RWPE1 (cell line): ENCODE data around the gene KIN.
A peak's percentile ranks its signal among the peaks of the same experiment; 100 is the strongest.

Experiments
- CTCF ChIA-PET: fragments of 350-600 bp; sonication (Branson Sonifier 250); formaldehyde crosslinking; extraction: SDS; loops from one replicate; lab custom pipeline; 2021; lab: Yijun Ruan, JAX
- POLR2A ChIA-PET: fragments of 400-600 bp; formaldehyde crosslinking; extraction: SDS; loops from one replicate; lab custom pipeline; 2020; ENCODE audit warnings: antibody characterized with exemption; ENCODE audit not compliant: low non-redundant PET; lab: Yijun Ruan, JAX
- DNase-seq: peaks from one replicate; pipeline ENCODE4 v3.0.0; 2012; ENCODE audit warnings: low spot score
- H3K27ac ChIP-seq: fragments of 450-650 bp; 2 replicates; pipeline ENCODE4 v1.5.1; 2017
- TF ChIP-seq, protein P1 (sequence below): fragments of 450-650 bp; conservative IDR thresholded peaks from 2 replicates; pipeline ENCODE4 v1.5.1; 2017; ENCODE audit warnings: low read depth, mild to moderate bottlenecking

The KIN gene, protein sequence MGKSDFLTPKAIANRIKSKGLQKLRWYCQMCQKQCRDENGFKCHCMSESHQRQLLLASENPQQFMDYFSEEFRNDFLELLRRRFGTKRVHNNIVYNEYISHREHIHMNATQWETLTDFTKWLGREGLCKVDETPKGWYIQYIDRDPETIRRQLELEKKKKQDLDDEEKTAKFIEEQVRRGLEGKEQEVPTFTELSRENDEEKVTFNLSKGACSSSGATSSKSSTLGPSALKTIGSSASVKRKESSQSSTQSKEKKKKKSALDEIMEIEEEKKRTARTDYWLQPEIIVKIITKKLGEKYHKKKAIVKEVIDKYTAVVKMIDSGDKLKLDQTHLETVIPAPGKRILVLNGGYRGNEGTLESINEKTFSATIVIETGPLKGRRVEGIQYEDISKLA

DNA sequence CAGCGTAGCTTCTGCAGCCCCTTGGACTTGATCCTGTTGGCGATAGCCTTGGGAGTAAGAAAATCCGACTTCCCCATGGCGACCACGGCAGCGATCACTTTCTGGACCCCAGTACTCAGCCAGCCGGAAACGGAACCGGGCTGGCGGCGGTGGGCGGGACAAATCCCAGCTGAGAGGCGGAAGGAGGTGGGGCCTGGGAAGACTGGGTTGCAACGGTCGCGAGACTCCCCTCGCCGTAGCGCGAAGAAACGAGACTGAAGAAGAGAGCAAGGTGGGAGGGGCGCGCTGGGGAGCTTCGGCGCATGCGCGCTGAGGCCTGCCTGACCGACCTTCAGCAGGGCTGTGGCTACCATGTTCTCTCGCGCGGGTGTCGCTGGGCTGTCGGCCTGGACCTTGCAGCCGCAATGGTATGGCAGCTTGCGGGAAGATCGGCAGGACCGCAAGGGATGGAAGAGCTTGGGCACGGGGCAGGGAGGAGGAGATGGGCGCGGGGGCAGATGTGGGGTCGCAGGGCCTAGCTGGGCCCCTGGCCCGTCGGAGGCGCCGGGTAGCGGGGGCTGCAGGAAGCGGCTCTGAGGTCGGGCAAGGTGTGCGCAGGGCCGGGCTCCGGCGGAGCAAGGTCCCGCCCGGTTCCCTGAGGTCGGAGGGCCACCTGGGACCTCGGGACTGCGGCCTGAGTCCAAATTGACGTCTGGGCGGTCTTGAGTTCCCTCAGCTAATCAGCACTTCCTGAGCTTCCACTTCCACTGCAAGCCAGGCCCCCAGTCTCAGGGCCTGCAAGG, at the start of gene KIN, which contains the start of gene ATP5F1C:
TSS of gene KIN (minus strand) at position 137 of the 782 bp plus-strand sequence. CDS start at position 77, 60 bp downstream.
TSS of gene ATP5F1C (plus strand) at position 321 of the 782 bp plus-strand sequence. CDS start at position 352, 31 bp downstream.
- ChIA-PET CTCF (interaction anchor here (0.7 to 0.8 kb wide), 2 partner anchors 84 to 429 kb away, joined by 3 to 4 read pairs; no protein-coding TSS in a partner anchor), POLR2A (interaction anchor here (0.6 to 2.7 kb wide), 2 partner anchors 28 to 29 kb away, joined by 4 to 16 read pairs; partner anchors contain the start of gene TAF3)
- DNase-seq, result peak; percentile 98
- TF ChIP-seq, protein P1, sequence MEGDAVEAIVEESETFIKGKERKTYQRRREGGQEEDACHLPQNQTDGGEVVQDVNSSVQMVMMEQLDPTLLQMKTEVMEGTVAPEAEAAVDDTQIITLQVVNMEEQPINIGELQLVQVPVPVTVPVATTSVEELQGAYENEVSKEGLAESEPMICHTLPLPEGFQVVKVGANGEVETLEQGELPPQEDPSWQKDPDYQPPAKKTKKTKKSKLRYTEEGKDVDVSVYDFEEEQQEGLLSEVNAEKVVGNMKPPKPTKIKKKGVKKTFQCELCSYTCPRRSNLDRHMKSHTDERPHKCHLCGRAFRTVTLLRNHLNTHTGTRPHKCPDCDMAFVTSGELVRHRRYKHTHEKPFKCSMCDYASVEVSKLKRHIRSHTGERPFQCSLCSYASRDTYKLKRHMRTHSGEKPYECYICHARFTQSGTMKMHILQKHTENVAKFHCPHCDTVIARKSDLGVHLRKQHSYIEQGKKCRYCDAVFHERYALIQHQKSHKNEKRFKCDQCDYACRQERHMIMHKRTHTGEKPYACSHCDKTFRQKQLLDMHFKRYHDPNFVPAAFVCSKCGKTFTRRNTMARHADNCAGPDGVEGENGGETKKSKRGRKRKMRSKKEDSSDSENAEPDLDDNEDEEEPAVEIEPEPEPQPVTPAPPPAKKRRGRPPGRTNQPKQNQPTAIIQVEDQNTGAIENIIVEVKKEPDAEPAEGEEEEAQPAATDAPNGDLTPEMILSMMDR, result no peak
- H3K27ac ChIP-seq, result peak within 1 kb of the TSS; percentile 80

DNA sequence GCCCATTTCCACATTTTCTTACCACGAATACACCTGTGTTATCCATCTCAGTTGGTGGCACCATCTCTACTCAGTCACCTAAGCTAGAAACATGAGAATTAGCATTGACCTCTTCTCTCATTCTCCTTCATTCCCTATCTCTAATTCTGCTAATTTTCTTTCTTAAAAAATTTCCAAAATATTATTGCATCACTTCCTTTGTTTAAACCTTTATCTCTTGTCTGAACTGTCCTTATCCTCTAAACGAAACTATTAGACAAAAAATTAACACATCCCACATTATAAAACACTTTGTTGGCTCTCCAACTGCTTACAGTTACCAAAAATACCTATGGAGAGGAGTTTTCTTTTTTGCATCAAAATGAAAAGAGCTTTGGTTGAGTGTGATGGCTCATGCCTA, 48.8 kb upstream of the KIN start:
- TF ChIP-seq, protein P1, result no peak
- ChIA-PET CTCF (no interaction called here), POLR2A (no interaction called here)

DNA sequence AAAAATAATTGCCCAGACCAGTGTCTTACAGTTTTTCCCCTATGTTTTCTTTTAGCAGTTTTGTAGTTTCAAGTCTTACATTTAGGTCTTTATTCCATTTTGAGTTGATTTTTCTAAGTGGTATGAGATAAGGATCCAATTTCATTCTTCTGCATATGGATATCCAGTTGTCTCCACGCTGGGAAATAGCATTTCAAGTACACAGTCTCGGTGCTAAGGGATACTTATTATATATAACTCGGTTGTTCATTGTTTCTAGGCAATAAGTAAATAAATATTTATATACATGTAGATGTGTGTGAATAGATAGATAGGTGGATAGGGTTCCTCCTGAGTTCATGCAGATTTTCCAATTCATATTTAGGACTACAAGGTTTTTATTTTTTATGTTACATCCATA, 46.5 kb upstream of the KIN start:
- CTCF ChIA-PET, result no interaction called here
- H3K27ac ChIP-seq, result no peak overlapping the region
- POLR2A ChIA-PET, result no interaction called here
- TF ChIP-seq, protein P1, result no peak
- no peak for DNase-seq

More for the DNA sequence above, 48.8 kb upstream of the KIN start:
- DNase-seq, result no peak
- no peak overlapping the region for H3K27ac ChIP-seq

DNA sequence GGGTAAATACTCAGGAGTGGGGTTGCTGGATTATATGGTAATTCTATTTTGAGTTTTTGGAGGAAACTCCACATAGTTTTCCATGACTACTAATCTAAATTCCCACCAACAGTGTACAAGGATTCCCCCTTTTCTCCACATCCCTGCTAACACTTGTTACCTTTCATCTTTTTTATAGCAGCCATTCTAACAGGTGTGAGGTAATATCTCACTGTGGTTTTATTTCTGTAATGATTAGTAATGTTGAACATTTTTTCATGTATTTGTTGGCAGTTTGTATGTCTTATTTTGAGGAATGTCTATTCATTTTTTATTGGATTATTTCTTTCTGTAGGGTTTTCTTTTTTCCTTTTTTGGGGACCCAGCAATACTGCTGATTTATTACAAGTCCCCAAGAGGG, 45.4 kb upstream of the KIN start:
- CTCF ChIA-PET, result interaction anchor here (0.6 kb wide), 1 partner anchor 236 kb away, joined by 8 read pairs; no protein-coding TSS in a partner anchor
- DNase-seq, result no peak
- TF ChIP-seq, protein P1, result no peak
- POLR2A ChIA-PET, result no interaction called here
- H3K27ac ChIP-seq, result no peak overlapping the region

DNA sequence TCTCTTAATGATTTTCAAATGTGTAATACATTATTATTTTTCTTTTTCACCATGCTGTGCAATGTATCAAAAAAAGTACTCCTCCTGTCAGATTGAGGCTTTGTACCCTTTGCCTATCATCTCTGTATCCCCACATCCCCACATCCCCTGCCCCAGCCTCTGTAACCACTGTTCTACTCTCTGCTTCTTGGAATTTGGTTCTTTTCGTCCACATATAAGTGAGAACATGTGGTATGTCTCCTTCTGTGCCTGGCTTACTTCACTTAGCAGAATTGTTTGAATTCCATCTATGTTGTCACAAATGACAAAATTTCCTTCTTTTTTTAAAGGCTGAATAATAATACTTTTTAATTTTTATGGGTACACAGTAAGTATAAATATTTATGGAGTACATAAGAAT, 44.3 kb upstream of the KIN start:
- TF ChIP-seq, protein P1, result no peak
- POLR2A ChIA-PET, result no interaction called here
- DNase-seq, result no peak

DNA sequence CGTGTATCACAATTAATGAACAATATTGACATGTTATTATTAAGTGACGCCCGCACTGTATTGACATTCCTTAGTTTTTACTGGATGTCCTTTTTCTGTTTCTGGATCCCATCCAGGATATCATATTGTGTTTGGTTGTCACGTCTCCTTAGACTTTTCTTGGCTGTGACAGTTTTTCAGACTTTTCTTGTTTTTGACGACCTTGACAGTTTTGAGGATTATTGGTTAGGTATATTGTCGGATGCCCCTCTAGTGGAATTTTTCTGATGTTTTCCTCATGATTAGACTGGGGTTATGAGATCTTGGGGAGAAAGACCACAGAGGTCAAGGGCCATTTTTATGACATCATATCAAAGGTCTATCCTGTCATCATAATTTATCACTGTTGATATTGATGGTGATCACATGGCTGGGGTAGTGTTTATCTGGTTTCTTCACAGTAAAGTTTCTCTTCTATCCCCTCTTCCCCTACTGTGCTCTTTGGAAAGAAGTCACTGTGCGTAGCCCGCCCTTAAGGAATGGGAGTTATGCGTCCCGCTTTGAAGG, 41.6 kb upstream of the KIN start:
- CTCF ChIA-PET, result no interaction called here
- DNase-seq, result no peak
- TF ChIP-seq, protein P1, result no peak
- POLR2A ChIA-PET, result no interaction called here
- H3K27ac ChIP-seq, result no peak overlapping the region

More for the DNA sequence above, 44.3 kb upstream of the KIN start:
- CTCF ChIA-PET, result no interaction called here
- H3K27ac ChIP-seq, result no peak overlapping the region
